GM18508 (cell line): Measurements from ENCODE around the gene KLHL7.
"Not testable (repeated sequence)": the region's sequence is repeated elsewhere in the genome, so short reads cannot be mapped to it uniquely, and the experiment has no call there.

Experiments used
- ATAC-seq: cut with Tn5 transposase; IDR thresholded peaks from one replicate; pipeline ENCODE4 v1.9.1; 2021; ENCODE audit warnings: moderate number of reproducible peaks; ENCODE audit not compliant: insufficient read depth, unreplicated experiment

The KLHL7 gene

DNA sequence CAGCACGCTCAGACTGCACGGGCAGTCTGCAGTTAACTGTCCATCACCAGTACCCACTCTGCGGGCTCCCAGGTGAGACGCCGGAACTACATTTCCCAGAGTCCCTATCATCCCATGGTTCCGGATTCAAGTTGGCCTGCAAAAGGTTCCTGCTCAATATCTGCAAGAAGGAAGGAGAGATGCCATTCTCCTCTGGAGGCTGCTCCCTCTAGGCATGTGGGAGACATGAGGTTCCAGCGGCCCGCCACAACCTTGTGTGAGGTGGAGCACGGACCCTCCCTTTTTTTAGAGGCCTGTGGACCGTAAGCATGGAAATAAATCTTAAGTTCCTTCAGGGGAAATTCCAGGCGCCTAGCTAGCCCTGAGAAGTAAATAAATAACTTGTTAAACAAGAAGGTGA is 106.0 kb downstream of the KLHL7 start:
- ATAC-seq: no peak

- no peak for ATAC-seq
These were observed 106.8 kb downstream of the KLHL7 start for GRCh38 chr7:23212395-23212794.

DNA sequence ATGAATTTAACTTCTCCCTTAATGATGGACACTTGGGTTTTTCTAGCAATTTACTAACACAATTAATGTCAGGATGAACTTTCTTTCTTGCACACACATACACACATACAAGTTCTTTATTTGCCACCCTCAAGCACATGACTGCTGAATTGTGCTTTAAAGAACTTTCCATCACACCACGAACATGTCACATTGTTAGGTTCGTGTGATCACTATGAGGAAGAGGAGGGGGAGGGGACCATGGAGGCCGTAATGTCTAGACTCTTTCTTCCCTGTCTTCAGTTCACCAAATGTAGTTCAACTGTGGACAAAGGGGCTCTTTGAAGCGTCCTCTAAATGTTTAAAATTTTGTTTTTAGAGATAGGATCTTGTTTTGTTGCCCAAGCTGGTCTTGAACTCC is 107.3 kb downstream of the KLHL7 start:
- no peak for ATAC-seq

GRCh38 chr7:23213755-23214154 is 108.2 kb downstream of the KLHL7 start:
- ATAC-seq: no peak

DNA sequence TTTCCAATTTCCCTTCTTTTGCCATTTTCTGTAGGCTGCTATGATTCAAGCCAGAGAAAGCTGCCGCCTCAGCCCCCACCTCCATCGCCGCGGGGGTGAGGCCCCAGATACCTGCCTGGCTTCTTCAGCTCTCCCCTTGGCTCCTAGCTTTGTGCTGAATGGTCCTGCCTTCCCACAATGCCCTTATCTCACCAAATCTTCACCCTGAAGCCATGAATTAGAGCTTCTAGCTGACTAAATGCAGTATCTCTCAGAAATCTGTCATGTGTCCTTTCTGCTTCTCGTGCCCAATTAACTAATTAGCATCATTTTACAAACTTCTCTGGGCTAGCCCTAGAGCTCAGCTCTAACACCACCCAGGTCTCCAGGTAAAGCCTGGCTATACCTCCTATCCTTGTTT is 108.8 kb downstream of the KLHL7 start:
- ATAC-seq: no peak

DNA sequence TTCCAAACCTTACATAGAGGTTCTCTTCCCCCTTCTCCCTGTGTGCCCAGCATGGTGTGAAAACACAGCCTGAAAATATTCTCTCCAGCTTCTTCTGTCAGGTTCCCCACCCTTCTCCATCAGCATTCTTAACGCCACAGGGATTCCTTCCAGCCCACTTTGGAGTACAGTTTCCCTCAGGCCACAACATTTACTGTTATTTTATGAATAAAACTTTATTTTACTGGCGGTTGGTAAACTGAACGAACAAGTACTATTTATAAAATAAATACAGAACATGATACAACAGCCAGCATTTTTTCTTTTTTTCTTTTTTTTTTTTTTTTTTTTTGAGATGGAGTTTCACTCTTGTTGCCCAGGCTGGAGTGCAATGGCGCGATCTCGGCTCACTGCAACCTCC is 109.4 kb downstream of the KLHL7 start:
- no peak for ATAC-seq

DNA sequence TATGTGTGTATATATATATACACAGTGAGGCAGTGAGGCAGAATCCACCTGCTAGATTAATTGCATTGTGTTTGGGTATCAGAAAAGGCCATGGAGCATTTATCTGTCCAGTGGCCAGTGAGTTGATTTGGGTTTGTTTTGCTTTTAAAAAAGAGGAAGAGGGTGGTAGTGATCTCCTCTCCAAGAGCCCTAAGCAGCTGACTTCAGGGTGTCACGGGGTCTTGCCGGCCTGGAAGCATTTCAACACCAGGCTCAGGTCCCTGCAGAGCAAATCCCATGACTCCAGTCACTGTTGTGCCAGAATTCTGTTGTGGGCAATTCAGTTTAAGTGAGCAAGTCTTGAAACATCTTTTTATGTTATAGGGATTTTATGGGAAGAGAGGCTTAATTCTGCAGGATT is 110.4 kb downstream of the KLHL7 start:
- no peak for ATAC-seq

DNA sequence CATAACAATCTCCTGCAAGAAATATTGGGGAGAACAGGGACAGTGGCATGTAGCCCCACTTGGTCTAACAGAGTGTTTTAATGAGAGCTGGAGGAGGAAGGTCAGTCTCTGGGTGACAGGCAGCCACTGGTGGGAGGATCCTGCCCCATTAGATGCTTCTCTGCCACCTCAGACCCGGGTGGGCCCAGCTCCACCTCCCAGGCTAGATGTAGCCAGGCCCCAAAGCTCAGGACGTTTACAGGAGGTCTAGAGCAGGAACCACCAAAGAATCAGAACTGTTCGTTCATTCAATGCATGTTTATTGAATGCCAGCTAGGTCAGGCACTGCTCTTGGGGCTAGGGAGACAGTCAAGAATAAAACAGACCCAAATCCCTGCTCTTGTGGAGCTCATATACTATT is 112.6 kb downstream of the KLHL7 start:
- ATAC-seq: no peak

GRCh38 chr7:23220690-23221305 is 115.2 kb downstream of the KLHL7 start:
- no peak for ATAC-seq

DNA sequence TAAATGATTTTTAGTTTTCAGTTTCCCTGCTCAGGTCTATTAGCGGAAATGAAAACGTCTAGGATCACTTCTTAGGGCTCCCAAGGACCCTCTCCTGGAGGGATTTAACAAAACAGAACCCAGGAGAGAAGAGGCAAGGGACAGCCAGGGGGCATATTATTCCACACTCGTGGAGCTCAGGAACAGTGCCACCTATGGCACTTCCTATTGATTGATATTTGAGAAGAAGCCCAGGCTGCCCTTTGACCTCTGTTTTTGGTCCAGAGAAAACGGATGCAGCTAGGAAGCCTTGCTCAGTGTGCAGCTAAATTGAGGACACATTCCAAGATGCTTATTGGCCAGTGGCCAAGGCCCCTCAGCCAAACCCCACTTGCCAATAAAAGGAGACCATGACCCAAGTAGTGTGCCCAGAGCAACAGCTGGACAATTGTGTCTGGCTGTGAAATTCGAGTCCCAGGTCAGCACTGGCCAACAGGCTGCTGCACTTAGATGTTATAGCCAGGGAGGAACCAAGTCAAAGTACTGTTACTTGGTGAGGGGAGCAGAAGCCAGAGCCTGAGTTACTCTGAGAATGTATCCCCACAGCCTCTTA is 117.0 kb downstream of the KLHL7 start:
- ATAC-seq: no peak

DNA sequence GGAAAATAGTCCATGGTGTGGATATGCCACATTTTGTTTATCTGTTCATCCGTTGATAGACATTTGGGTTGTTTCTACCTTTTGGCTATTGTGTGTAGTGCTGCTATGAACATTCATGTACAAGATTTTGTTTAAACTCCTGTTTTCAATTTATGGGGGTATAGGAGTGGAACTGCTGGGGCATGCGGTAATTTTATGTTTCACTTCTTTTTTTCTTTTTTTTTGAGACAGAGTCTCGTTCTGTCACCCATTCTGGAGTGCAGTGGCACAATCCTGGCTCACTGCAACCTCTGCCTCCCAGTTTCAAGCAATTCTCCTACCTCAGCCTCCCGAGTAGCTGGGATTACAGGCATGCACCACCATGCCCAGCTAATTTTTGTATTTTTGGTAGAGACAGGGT is 118.8 kb downstream of the KLHL7 start:
- not testable (repeated sequence) for ATAC-seq

- ATAC-seq: no peak
These were observed 121.4 kb downstream of the KLHL7 start for GRCh38 chr7:23226844-23227450.
